ENCODE results near the gene LEO1. TPM values are rescaled to one million over a fixed set of nuclear protein-coding genes. Genes with fewer than 3 reads are reported as not detected.

The LEO1 gene
- total and polyA plus RNA-seq, 2 of the 13 experiments (the other 11 are each of a cell fraction or from before 2014, with no cell fraction given): 17.0 to 60.3 TPM

DNA sequence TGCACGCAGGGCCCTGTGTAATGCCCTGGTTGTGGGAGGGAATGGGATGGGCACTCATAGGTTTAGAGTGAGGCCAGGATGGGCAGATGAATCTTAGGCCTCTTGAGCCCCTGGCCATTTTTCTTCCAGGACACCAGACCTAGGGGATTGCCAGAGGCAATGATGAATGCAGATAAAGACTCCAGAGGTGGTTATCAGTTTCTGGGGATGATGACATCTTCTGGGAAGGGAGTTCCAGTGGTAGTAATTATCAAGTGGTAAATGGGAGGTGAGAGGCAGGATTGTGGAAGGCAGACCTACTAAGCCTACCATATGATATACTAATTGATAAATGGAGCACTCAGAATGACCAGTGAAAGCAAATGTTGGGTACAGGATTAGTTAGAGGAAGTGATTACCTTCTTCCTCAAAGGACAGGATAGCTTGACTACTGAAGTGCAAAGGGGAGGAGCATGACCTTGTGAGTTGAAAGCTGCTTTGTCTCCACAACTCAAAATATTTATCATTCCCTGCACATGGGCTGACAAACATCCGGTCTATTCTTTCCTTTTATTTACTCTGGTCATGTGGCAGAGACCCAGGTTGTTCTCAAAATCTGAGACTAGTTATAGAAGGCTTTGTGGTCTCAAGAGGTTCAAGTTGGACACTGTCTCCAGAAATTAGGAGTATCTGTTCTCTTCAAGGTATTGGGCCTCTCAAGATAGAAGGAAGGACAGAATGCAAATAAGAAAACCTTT is 37.3 kb upstream of the LEO1 start (continued):
- TF ChIP-seq, protein P1, sequence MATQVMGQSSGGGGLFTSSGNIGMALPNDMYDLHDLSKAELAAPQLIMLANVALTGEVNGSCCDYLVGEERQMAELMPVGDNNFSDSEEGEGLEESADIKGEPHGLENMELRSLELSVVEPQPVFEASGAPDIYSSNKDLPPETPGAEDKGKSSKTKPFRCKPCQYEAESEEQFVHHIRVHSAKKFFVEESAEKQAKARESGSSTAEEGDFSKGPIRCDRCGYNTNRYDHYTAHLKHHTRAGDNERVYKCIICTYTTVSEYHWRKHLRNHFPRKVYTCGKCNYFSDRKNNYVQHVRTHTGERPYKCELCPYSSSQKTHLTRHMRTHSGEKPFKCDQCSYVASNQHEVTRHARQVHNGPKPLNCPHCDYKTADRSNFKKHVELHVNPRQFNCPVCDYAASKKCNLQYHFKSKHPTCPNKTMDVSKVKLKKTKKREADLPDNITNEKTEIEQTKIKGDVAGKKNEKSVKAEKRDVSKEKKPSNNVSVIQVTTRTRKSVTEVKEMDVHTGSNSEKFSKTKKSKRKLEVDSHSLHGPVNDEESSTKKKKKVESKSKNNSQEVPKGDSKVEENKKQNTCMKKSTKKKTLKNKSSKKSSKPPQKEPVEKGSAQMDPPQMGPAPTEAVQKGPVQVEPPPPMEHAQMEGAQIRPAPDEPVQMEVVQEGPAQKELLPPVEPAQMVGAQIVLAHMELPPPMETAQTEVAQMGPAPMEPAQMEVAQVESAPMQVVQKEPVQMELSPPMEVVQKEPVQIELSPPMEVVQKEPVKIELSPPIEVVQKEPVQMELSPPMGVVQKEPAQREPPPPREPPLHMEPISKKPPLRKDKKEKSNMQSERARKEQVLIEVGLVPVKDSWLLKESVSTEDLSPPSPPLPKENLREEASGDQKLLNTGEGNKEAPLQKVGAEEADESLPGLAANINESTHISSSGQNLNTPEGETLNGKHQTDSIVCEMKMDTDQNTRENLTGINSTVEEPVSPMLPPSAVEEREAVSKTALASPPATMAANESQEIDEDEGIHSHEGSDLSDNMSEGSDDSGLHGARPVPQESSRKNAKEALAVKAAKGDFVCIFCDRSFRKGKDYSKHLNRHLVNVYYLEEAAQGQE (IDR thresholded peaks at IDR 0.05; ENCODE audit: borderline replicate concordance in 1 of 2, low read depth in 1 of 2, low read length in 2 of 2): peak in 1 of 2 experiments; percentile 58; a peak in 1 of 4 replicates
- TF ChIP-seq ZNF720 (CRISPR knock-in tag; IDR thresholded peaks at IDR 0.05) (no peak), SOX13 (IDR thresholded peaks at IDR 0.05) (peak; percentile 86), SOX13 (CRISPR knock-in tag; conservative IDR thresholded peaks at IDR 0.05 in 1 of 2, IDR thresholded peaks at IDR 0.05 in 1 of 2) (peak in 1 of 2 experiments; percentile 98; a peak in 2 of 4 replicates), GATA4 (IDR thresholded peaks at IDR 0.05; ENCODE audit: borderline replicate concordance, low read depth) (peak; percentile 67; the same call in 1 of the 2 replicates), TBP (CRISPR knock-in tag; IDR thresholded peaks at IDR 0.05) (no peak), HDAC2 (CRISPR knock-in tag; IDR thresholded peaks at IDR 0.05) (peak; percentile 89), U2AF2 (IDR thresholded peaks at IDR 0.05; ENCODE audit: low read depth, low read length) (no peak), ZNF761 (CRISPR knock-in tag; conservative IDR thresholded peaks at IDR 0.05) (no peak), IRX3 (CRISPR knock-in tag; IDR thresholded peaks at IDR 0.05; ENCODE audit: borderline replicate concordance, low read depth) (no peak), HDAC6 (IDR thresholded peaks at IDR 0.05; ENCODE audit: low read depth, low read length) (no peak), HOXA5 (CRISPR knock-in tag; IDR thresholded peaks at IDR 0.05) (peak; percentile 84), REL (CRISPR knock-in tag; conservative IDR thresholded peaks at IDR 0.05) (no peak), YEATS4 (CRISPR knock-in tag; IDR thresholded peaks at IDR 0.05; ENCODE audit: borderline replicate concordance) (peak; percentile 48; the same call in 1 of the 2 replicates), SMYD3 (CRISPR knock-in tag; IDR thresholded peaks at IDR 0.05) (0 out of 2 replicates have a peak, but pooled peaks have one; percentile 43), KDM5A (IDR thresholded peaks at IDR 0.05; ENCODE audit: borderline replicate concordance, low read length) (no peak; the same call in 1 of the 2 replicates), DR1 (CRISPR knock-in tag; IDR thresholded peaks at IDR 0.05) (no peak), TOPORS (CRISPR knock-in tag; IDR thresholded peaks at IDR 0.05) (no peak), ZNF382 (CRISPR knock-in tag; IDR thresholded peaks at IDR 0.05; ENCODE audit: borderline replicate concordance) (no peak), SIN3B (IDR thresholded peaks at IDR 0.05; ENCODE audit: low read length) (no peak)
- TF ChIP-seq, protein P2, sequence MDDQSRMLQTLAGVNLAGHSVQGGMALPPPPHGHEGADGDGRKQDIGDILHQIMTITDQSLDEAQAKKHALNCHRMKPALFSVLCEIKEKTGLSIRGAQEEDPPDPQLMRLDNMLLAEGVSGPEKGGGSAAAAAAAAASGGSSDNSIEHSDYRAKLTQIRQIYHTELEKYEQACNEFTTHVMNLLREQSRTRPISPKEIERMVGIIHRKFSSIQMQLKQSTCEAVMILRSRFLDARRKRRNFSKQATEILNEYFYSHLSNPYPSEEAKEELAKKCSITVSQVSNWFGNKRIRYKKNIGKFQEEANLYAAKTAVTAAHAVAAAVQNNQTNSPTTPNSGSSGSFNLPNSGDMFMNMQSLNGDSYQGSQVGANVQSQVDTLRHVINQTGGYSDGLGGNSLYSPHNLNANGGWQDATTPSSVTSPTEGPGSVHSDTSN (CRISPR knock-in tag; IDR thresholded peaks at IDR 0.05; ENCODE audit: borderline replicate concordance): no peak
- TF ChIP-seq, protein P3, sequence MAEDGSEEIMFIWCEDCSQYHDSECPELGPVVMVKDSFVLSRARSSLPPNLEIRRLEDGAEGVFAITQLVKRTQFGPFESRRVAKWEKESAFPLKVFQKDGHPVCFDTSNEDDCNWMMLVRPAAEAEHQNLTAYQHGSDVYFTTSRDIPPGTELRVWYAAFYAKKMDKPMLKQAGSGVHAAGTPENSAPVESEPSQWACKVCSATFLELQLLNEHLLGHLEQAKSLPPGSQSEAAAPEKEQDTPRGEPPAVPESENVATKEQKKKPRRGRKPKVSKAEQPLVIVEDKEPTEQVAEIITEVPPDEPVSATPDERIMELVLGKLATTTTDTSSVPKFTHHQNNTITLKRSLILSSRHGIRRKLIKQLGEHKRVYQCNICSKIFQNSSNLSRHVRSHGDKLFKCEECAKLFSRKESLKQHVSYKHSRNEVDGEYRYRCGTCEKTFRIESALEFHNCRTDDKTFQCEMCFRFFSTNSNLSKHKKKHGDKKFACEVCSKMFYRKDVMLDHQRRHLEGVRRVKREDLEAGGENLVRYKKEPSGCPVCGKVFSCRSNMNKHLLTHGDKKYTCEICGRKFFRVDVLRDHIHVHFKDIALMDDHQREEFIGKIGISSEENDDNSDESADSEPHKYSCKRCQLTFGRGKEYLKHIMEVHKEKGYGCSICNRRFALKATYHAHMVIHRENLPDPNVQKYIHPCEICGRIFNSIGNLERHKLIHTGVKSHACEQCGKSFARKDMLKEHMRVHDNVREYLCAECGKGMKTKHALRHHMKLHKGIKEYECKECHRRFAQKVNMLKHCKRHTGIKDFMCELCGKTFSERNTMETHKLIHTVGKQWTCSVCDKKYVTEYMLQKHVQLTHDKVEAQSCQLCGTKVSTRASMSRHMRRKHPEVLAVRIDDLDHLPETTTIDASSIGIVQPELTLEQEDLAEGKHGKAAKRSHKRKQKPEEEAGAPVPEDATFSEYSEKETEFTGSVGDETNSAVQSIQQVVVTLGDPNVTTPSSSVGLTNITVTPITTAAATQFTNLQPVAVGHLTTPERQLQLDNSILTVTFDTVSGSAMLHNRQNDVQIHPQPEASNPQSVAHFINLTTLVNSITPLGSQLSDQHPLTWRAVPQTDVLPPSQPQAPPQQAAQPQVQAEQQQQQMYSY (CRISPR knock-in tag; IDR thresholded peaks at IDR 0.05): no peak

Measured in HepG2 (cell line).